ENCODE measurements around the gene C5orf52.

- no peak for TF ChIP-seq CTCF (IDR thresholded peaks at IDR 0.05)
- TF ChIP-seq POLR2A (IDR thresholded peaks at IDR 0.05) = no peak
- TF ChIP-seq POLR2AphosphoS5 (IDR thresholded peaks at IDR 0.05) = no peak
Measured at GRCh38 chr5:157719245-157719644, 47.9 kb downstream of the C5orf52 start.

All from stomach (tissue), 4 donors.